SK-N-DZ (cell line): ENCODE measurements around the gene SNX18.

Experiments used
- DNase-seq: peaks from one replicate; pipeline ENCODE4 v3.0.0-alpha.2; 2015; ENCODE audit warnings: low spot score

The SNX18 gene

DNA sequence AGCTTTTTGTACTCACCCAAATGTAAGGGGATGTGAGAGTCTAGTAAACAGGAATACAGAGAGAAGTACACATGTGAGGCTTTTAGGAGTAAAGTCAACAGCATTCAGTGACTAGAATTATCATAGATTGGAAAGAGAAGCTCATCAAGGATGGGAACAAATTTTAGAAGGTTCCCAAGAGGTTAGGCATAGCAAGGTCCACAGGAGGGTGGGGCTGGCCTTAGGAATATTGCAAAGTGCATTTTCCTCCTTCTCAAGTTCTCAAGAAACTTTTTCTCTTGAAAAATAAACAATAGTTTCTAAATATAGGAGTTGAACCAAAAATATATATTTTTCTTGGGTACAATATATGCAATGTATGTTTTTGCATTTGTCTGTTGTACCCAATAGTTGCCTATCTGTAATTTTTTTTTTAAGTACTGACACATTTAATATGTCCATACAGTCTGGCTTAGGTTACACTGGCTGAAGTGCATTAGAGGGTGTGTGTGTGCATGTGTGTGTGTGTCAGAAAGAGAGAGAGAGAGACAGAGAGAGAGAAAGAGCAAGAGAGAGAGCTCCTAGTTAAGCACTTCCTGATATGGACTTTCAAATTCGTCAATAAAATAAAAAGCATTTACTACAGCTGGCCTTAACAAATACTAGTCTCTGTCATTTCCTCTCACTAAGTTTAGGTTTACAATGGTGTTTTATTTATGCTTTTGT lies 62.2 kb downstream of the SNX18 start:
- no peak for DNase-seq

DNA sequence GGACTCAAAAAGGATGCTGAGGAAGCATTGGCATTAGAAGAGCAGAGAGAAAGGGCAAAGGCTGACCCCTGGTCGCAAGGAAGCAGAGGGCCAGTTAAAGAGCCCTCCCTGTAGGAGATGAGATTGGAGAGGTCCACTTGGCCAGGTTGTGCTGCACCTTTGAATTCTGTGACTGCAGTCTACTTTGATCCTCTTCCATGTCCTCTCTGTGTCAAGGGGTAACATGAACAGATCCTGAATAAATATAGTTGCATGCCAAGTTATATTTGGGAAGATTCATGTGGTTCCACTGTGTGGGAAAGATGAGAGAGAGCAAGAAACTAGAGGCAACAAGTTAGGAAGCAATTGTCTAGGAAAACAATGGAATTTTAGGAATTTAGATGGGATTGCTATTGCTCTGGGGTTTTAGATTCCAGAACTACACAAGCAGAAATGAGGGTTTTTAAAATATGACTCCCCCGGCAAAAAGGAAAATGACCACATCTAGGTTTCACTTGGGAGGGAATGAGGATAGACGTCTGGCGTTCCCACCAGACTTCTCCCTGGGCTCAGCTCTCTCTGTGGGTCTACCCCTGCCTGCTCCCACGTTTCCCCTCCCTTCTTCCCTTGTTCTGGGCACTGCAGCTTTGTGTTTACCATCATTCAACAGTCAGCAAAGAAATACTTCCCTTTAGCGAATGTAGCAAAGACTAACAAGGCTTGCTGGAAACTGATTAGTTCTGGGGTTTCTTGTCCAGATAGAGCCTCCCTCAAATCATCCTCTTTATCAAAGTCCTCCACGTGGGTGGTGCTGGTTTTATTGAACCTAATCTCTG lies 63.6 kb downstream of the SNX18 start:
- DNase-seq, result no peak

DNA sequence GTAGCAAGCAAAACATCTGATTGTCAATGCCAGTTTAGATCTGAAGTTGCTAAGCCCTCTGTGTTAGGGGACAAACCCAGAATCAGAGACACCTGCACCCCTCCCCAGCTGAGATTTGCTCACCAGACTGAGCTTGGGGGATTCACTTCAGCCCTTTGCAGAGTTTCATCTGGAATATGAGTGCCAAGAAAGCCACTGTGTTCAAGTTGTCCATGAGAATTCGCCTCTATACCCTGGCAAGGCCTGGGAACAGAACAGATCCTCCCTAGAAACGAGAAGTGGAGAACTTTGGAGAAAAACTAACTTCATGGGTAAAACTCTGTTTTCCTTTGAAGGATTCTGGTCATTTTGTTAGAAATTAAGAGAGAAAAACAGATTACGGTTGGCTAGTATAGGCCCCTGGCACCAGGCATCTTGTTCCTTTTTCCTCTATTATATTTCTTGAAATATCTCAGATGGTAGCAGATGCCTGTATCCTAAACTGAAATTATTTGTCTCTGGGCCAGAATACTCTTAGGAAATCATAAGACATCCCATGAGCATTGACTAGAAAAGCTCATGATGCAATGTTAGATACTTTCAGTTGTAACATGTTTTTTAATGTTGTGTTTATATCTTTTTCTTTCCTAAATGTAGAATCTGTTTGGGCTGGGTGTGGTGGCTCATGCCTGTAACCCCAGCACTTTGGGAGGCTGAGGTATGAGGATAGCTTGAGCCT lies 64.4 kb downstream of the SNX18 start:
- DNase-seq, result no peak

DNA sequence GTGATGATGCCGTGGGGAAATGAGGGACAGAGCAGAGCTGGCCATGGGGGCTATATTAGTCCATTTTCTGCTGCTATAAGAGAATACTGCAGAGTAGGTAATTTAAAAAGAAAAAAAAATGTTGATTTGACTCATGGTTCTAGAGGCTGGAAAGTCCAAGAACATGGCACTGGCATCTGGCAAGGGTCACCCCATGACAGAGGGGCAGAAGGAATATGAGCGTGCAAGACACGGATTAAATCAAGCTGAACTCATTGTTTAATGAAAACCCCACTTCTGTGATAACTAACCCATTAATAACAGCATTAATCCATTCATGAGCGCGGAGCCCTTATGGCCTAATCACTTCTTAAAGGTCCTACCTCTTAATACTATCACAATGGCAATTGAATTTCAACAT lies 68.8 kb downstream of the SNX18 start:
- no peak for DNase-seq

DNA sequence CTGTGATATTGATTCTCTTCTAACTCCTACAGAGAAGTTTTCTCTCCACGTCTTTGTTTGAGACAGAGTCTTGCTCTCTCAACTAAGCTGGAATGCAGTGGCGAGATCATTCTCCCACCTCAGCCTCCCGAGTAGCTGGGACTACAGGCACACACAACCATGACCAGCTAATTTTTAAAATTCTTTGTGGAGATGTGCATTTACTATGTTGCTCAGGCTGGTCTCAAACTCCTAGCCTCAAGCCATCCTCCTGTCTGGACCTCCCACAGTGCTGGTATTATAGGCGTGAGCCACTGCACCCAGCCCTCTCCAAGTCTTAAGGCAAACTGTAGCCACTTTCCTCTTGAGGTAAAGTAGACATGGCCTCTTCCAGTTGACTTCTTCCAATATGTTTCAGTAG lies 72.2 kb downstream of the SNX18 start:
- DNase-seq, result no peak

DNA sequence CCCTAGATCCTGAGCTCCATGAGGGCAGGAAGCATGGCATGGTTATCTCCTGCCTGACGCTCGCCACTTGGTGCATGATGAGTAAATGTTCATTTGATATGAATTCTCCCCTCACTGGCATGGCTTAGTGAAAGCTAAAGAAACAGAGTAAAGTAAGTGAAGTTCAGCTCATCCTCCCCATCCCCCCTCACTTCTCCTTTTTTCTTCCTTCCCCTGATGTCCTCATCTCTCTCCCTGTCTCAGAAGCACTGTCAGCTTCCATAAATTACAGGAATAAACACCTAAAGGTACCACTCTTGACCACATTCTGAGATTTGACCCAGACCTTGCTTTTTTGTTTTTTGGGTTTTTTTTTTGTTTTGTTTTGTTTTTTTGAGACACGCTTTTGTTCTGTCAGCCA lies 73.3 kb downstream of the SNX18 start:
- DNase-seq, result no peak

DNA sequence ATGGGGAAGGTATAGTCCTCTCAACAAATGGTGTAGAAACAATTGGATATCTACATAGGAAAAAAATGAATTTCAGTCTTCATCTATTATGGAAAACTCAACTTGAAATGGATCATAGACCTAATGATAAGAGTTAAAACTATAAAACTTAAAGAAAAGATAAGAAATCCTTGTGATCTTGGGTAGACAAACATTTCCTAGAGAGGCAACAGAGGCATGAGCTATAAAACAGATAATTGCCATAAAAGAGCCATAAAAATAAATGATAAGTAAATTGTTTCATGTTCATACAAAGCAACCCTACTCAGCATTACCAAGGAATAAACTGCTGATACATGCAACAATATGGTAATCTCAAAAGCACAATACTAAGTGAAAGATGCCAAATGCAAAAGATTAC lies 76.2 kb downstream of the SNX18 start:
- no peak for DNase-seq

DNA sequence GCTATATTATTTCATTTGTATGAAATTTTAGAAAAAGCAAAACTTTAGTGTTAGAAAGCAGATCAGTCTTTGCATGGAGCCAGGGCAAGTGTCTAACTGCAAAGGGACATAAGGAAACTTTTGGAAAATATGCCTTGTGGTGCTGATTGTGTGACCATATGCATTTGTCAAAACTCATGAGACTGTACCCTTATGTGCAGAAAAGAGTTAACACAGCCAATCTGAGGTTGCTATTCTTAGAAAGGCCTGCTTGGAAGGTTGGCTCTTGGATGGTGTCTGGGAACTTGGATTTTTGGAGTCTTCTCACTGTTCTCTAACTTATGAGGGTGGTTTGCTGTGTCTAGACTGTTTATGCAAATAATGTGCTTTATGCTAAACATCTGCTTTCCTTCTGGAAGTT lies 76.6 kb downstream of the SNX18 start:
- DNase-seq, result no peak

DNA sequence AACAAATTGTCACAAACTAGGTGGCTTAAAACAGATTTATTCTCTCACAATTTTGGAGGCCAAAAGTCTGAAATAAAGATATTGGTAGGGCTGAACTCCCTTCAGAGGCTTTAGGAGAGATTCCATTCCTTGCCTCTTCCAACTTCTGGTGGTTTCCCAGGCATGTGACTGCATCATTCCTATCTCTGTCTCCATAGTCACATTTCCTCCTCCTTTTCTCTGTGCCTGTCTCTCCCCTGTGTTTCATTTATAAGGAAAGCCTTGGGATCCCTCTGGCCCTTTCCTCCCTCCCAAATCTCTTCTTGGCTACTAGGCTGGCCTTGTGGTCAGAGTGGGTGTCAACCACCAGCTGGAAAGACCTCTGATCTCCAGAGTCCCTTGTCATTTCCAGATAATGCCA lies 78.2 kb downstream of the SNX18 start:
- DNase-seq, result no peak
